HEK293T (cell line): ENCODE measurements around the gene EGLN2.

Source experiments
- CTCF ChIA-PET: fragments of 350-600 bp; formaldehyde crosslinking; extraction: SDS; loops from one replicate; lab custom pipeline; 2021; ENCODE audit warnings: antibody characterized with exemption, inconsistent platforms; lab: Yijun Ruan, JAX
- POLR2A ChIA-PET: fragments of 350-600 bp; formaldehyde crosslinking; extraction: SDS; loops from one replicate; lab custom pipeline; 2020; ENCODE audit warnings: antibody characterized with exemption, inconsistent platforms; lab: Yijun Ruan, JAX
- DNase-seq: peaks from one replicate; pipeline ENCODE4 v3.0.0; 2012; ENCODE audit warnings: mixed read lengths; ENCODE audit errors: extremely low spot score
- ARNT ChIP-seq: fragments of 450-650 bp; IDR thresholded peaks from 2 replicates; pipeline ENCODE4 v1.6.1; 2017; ENCODE audit warnings: mild to moderate bottlenecking
- BHLHE40 ChIP-seq: fragments of 450-650 bp; IDR thresholded peaks from 2 replicates; pipeline ENCODE4 v1.6.1; 2016; ENCODE audit warnings: mild to moderate bottlenecking, moderate library complexity, borderline replicate concordance
- CTBP1 ChIP-seq: fragments of 450-650 bp; IDR thresholded peaks from 2 replicates; pipeline ENCODE4 v1.6.1; 2016; ENCODE audit warnings: borderline replicate concordance
- ELF4 ChIP-seq: fragments of 450-650 bp; IDR thresholded peaks from 2 replicates; pipeline ENCODE4 v1.6.1; 2017; ENCODE audit warnings: antibody characterized with exemption
- FOXA1 ChIP-seq: fragments of 450-650 bp; IDR thresholded peaks from 2 replicates; pipeline ENCODE4 v1.6.1; 2016; ENCODE audit warnings: mild to moderate bottlenecking
- FOXK2 ChIP-seq: fragments of 450-650 bp; IDR thresholded peaks from 2 replicates; pipeline ENCODE4 v1.6.1; 2016; ENCODE audit warnings: mild to moderate bottlenecking
- FOXM1 ChIP-seq: fragments of 450-650 bp; IDR thresholded peaks from 2 replicates; pipeline ENCODE4 v1.6.1; 2017; ENCODE audit warnings: mild to moderate bottlenecking, borderline replicate concordance
- HDGF ChIP-seq: fragments of 450-650 bp; IDR thresholded peaks from 2 replicates; pipeline ENCODE4 v1.6.1; 2017; ENCODE audit warnings: antibody characterized with exemption, borderline replicate concordance
- L3MBTL2 ChIP-seq: fragments of 450-650 bp; conservative IDR thresholded peaks from 2 replicates; pipeline ENCODE4 v1.6.1; 2016; ENCODE audit warnings: mild to moderate bottlenecking
- LEF1 ChIP-seq: fragments of 450-650 bp; IDR thresholded peaks from 2 replicates; pipeline ENCODE4 v1.6.1; 2017; ENCODE audit warnings: mild to moderate bottlenecking, borderline replicate concordance
- NFRKB ChIP-seq: fragments of 450-650 bp; IDR thresholded peaks from 2 replicates; pipeline ENCODE4 v1.6.1; 2016; ENCODE audit warnings: mild to moderate bottlenecking, moderate library complexity
- PKNOX1 ChIP-seq: fragments of 450-650 bp; IDR thresholded peaks from 2 replicates; pipeline ENCODE4 v1.6.1; 2016
- SP1 ChIP-seq: fragments of 450-650 bp; IDR thresholded peaks from 2 replicates; pipeline ENCODE4 v1.6.1; 2017
- SUZ12 ChIP-seq: fragments of 450-650 bp; IDR thresholded peaks from 2 replicates; pipeline ENCODE4 v1.6.1; 2016; ENCODE audit warnings: mild to moderate bottlenecking
- TARDBP ChIP-seq: fragments of 450-650 bp; IDR thresholded peaks from 2 replicates; pipeline ENCODE4 v1.6.1; 2016
- ZNF384 ChIP-seq: fragments of 450-650 bp; IDR thresholded peaks from 2 replicates; pipeline ENCODE4 v1.6.1; 2016

EGLN2 gene

DNA sequence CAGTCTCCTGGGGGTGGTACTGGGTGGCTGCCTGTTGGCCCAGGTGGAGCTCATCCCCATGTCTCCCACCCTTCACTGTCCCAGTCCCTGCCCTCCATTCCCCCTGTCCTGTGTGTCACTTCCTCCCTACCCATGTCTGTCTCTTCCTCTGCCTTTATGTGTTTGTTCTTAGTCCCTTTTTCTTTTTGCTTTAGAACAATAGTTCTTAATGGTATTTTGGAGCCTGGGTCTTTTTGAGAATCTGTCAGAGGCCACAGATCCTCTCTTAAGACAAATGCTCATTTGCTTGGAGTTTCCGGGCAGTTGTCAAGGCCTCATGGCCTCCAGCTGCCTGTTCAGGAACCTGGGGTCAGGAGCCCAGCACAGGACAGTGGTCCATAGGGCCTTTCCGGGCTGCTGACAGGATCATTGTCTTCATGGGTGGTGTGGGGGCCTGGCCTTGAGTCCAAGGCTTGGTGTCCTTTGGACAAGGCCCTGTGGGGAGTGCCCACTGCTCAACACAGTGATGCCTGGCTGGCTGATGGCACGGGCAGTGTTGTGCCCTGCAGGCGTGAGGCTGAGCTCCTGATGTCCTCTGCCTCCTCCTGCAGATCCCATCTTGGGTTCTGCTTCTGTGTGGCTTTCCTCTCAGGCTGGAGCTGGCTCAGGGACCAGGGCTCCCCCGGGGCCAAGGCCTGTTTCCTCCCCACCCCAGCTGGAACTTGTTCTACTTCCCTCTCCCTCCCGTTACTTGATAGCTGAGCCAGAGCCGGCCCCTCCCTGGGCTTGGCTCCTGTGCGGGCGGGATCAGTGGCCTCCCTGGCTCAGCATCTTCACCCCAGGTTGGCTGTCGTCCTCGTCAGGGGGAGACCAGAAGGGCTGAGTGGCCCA is 3.5 kb downstream of the EGLN2 start:
- no peak for TF ChIP-seq FOXK2
- no peak for TF ChIP-seq PKNOX1
- no peak for TF ChIP-seq SUZ12
- TF ChIP-seq ARNT, result no peak
- TF ChIP-seq L3MBTL2, result no peak
- no peak for DNase-seq
- POLR2A ChIA-PET, result interaction anchor here (5.2 kb wide), 1 partner anchor 53 kb away, joined by 32 read pairs; the partner anchor contains the start of genes ACTMAP and SNRPA
- CTCF ChIA-PET, result no interaction called here

DNA sequence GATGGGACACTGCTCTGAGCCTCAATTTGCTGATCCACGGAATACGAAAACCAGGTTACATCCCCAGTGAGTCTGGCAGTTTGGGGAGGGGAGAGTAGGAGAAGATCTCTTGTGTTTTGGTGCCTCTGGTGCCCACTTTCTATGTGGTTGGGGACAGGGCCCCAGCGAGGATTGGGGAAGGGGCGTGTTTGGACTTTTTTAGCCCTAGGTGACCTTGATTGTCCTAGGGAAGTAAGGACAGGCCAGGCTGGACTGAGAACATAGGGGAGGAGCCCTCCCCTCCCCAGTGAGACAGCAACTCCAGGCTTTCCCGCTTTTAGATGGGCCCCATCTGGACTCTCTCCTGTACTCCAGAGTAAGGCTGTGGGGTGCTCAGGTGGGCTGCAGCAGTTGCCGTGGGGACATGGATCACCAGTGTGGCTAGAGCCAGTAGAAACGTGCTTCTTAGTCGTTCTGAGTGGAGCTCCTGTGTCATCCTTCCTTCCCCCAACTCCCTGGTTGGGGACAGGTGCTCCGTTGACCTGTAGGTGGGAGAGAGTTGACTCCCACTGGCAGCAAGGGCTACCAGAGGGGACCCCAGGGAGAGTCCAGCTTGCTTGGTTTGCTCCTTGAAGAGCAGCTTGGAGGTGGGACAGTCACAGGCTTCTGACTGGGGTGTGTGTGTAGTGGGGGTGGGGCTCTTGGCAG is 4.3 kb downstream of the EGLN2 start:
- CTCF ChIA-PET, result no interaction called here

GRCh38 chr19:40803857-40804782 is 5.1 kb downstream of the EGLN2 start:
- TF ChIP-seq FOXA1, result no peak
- no peak for TF ChIP-seq ELF4
- TF ChIP-seq NFRKB, result no peak
- POLR2A ChIA-PET, result no interaction called here
- no peak for DNase-seq
- CTCF ChIA-PET, result no interaction called here

More for the DNA sequence above, 4.3 kb downstream of the EGLN2 start:
- no peak for DNase-seq
- no peak for TF ChIP-seq ZNF384
- no peak for TF ChIP-seq LEF1
- TF ChIP-seq TARDBP, result no peak
- TF ChIP-seq SUZ12, result no peak
- no peak for TF ChIP-seq FOXK2
- TF ChIP-seq PKNOX1, result no peak
- no peak for TF ChIP-seq NFRKB
- no peak for TF ChIP-seq SP1
- POLR2A ChIA-PET, result no interaction called here

- no peak for DNase-seq
- POLR2A ChIA-PET, result no interaction called here
- CTCF ChIA-PET, result no interaction called here
- TF ChIP-seq ZNF384 (no peak), SUZ12 (no peak), HDGF (no peak), TARDBP (no peak), BHLHE40 (no peak), FOXA1 (no peak), L3MBTL2 (no peak), PKNOX1 (no peak), ELF4 (no peak), FOXM1 (no peak), CTBP1 (no peak), ARNT (no peak), SP1 (no peak), FOXK2 (no peak), NFRKB (no peak), LEF1 (no peak)
These were observed 5.8 kb downstream of the EGLN2 start for GRCh38 chr19:40804783-40805242.

GRCh38 chr19:40805258-40805868 is 6.4 kb downstream of the EGLN2 start:
- TF ChIP-seq L3MBTL2 (no peak), SUZ12 (no peak), FOXA1 (no peak), ZNF384 (no peak), ELF4 (no peak), NFRKB (no peak), FOXM1 (no peak), SP1 (no peak)
- no peak for DNase-seq
- ChIA-PET CTCF (no interaction called here), POLR2A (interaction anchor here (1.6 kb wide), 1 partner anchor 55 kb away, joined by 5 read pairs; the partner anchor contains the start of gene ACTMAP)
